Hindlimb muscle (tissue), 1 donor: ENCODE measurements around the gene SFMBT1. TPM values are rescaled to one million over a fixed set of nuclear protein-coding genes. Genes with fewer than 3 reads are reported as not detected.

ENCODE experiments used
- DNase-seq: peaks from one replicate; pipeline ENCODE4 v3.0.0-alpha.2; 2013
- polyA plus RNA-seq: library from polyadenylated mRNA; unstranded; fragments of 120-200 nt; gene quantifications from one replicate; pipeline ENCODE4 v1.2.1, GENCODE V29; 2013; ENCODE audit not compliant: insufficient read length

SFMBT1 gene
- polyA plus RNA-seq, 1 donor: 7.4 TPM

DNA sequence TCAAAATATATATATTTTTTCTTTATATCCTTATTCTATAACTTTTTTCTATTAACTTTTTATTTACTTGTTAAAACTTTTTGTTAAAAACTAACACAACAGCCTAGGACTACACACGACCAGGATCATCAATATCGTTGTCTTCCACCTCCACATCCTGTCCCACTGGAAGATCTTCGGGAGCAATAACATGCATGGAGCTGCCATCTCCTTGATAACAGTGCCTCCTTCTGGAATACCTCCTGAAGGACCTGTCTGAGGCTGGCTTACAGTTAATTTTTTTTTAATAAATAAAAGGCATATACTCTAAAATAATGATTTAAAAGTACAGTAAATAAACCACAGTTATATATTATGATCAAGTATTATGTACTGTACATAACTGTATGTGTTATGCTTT, 58.9 kb downstream of the SFMBT1 start:
- no peak for DNase-seq

DNA sequence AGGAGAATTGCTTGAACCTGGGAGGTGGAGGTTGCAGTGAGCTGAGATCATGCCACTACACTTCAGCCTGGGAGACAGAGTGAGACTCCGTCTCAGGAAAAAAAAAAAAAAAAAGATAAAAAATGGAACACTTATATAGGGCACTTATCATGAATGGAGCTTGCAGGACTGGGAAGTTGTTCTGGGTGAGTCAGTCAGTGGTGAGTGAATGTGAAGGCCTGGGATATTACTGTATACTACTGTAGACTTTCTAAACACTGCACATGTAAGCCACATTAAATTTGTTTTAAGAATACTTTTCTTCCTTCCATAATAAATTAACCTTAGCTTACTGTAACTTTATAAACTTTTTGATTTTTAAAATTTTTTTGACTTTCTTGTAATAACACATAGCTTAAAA, 59.8 kb downstream of the SFMBT1 start:
- no peak for DNase-seq

DNA sequence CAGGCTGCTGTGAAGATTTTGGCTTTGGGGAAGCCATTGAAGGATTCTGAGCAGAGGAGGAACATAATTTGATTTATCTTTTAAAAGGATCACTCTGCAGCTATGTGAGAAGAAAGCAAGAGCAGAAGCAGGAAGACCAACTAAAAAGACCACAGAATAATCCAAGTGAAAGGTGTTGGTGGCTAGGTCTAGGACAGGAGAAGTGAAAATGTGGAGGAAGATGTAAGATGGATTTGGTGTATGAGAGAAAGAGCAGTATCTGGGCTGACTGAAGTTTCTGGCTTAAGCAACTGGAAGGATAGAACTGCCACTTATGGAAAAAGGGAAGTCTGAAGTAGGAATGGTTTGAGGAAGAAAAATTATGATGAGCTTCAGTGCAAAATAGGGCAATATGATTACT, 62.0 kb downstream of the SFMBT1 start:
- no peak for DNase-seq

DNA sequence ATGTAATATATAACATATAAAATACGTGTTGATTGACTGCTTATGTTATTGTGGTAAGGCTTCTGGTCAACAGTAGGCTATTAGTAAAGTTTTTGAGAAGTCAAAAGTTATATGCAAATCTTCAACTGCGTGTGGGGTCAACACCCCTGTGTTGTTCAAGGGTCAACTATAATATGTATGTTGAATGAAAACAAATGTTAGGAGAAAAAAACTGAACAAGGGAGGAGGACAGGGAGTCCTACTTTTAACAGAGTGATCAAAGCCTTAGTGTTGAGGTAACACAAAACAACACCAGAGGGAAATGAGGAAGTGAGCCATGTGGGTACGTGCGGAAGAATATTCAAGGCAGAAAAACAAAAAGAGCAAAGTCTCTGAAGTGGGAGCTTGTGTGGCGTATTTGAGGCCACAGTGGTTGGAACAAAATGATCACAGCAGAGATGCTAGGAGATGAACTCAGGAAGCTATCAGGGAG, 62.5 kb downstream of the SFMBT1 start:
- peak; percentile 10 for DNase-seq

DNA sequence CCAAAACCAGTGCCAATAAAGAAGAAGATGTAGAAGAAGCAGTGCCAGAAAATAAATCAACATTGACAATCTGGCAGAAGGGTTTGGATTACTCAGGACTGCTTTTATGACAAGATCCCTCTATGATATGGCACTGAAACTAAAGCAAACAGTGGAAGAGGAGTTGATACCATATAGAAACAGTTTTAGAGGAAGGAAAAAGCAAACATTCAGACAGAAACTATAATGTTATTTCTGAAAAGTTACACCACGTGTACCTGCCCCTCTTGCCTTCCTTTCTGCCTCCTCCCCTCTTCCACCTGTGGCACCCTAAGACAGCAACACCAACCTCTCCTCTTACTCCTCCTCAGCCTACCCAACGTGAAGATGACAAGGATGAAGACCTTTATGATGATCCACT, 63.0 kb downstream of the SFMBT1 start:
- DNase-seq: no peak

DNA sequence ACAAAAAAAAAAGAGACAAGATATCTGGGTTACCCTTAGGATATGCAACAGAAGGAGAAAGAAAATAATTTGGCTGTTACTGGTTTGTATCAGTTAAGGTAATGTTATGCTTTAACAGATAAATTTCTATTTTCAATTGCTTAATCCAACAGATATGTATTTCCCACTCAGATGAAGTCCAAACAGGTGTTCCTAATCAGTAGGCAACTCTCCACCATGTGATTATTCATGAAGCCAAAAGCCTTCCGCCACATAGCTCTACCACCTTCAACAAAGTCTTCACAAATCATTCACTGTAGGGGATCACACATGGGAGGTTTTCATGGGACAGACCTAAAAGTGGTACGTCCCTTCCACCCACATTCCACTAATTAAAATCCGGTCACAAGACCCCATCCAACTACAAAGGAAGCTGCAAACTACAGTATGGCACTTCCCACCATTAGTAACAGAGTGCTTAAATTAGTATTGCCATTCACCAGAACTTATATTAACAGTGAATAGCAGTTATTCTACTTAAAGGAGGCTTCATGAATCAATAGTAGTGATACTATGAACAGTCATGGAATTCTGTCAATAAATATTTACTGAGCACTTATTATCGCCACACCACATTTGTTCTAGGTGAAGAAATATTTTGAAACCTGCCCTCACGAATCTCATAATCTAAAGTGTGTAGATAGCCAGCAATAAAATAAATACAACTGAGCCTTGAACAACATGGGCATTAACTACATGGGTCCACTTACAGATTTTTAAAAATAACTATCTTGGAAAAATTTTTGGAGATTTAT, 66.5 kb downstream of the SFMBT1 start:
- no peak for DNase-seq

DNA sequence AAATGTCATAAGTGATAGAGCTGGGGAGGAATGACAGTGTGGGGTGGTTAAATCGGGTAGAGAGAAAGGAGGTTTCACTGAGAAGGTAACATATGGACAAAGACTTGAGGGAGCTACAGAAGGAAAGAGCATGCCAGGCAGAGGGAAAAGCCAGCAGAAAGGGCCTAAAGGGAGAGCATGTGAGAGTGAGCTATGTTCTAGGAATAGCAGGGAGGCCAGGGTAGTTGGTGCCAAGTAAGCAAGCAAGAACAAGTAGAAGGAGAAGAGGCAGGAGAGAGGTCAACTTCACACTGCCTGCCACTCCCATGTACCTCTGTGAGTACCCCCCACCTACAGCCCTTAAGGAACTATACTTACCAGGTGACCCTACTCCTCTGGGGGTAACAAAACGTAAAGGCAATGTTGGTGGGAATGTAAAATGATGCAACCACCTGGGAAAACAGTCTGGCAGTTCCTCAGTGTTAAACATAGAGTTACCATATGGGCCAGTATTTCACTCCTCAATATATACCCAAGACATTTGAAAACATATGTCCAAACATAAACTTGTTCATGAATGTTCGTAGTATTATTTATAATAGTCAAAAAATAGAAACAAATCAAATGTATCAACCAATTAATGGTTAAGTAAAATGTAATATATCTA, 67.6 kb downstream of the SFMBT1 start:
- no peak for DNase-seq

DNA sequence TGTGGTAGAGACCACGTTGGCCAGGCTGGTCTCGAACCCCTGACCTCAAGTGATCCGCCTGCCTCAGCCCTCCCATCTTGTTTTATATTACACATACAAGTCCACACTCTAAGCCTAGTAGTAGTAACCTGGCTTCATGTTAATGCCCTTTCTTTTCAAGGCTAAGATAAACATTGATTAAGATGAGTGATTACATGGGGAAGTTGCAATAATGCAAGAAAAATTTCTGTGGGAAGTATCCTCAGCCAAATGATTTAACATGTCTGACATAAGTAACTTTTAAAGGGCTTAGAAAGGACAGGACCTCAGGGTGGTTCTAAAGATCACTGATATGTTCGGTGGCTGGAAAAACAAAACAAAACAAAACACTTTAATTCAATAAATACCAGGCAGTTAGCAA, 72.1 kb downstream of the SFMBT1 start:
- DNase-seq: no peak

DNA sequence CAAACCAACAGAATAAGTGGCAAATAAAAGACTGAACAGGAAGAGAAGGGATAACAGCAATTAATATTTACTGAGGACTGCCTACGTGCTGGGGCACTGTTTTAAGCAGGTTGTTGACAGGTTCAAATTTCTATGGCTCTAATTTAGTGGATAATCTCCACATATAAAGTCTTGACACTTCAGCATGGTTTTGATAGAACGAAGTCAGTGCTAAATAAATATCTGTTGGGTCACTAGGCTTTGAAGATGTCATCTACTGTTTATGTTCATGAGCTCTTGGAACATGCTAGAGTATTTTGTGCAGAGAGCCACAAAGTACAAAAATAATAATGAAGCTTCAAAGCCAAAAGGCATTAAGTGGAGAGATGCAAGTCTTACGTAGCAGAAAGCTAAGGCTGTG, 74.0 kb downstream of the SFMBT1 start:
- no peak for DNase-seq

DNA sequence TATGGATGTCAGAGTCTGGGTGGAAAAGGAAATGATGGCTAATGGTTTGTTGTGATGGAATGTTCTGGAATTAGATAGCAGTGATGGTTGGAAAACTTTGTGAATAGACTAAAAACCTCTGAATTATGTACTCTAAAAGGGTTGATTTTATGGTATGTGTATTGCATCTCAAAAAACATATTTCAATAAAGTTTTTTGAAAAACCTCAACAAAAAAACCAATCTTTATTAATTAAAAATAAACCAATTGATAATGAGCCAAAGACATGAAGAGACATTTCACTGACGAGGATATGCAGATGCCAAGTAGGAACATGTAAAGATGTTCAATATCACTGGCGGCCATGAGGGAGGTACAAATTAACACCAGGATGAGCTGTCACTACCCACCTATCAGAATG, 78.5 kb downstream of the SFMBT1 start:
- no peak for DNase-seq

DNA sequence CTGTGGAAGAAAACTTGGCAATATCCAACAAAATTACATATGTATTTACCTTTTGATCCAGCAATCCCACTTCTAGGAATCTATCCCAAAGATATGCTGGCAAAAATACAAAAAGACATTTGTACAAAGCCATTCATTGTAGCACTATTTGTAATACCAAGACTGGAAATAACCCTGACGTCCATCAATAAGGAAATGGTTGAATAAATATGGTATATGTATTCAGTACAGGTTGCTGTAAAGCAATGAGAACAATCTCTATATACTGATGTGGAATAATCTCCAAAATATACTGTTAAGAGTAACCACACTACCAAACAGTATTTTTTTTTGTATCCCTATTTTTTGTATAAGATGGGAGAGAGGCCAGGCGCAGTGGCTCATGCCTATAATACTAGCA, 83.7 kb downstream of the SFMBT1 start:
- no peak for DNase-seq

DNA sequence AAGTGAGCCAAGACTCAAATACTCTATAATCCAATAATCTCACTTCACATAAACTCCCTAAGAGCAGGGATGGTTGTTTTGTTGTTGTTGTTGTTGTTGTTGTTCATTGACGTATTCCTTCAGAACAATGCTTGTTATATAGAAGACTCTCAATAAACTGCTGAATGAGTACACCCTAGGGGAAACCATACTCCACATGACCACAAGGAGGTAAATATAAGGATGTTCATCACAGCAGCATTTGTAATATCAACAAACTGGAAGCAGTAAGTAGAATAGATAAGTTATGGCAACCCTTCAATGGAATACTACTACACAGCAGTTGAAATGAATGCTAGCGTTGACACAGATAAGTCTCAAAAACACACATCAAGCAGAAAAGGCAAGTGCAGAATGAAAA, 86.1 kb downstream of the SFMBT1 start:
- no peak for DNase-seq

DNA sequence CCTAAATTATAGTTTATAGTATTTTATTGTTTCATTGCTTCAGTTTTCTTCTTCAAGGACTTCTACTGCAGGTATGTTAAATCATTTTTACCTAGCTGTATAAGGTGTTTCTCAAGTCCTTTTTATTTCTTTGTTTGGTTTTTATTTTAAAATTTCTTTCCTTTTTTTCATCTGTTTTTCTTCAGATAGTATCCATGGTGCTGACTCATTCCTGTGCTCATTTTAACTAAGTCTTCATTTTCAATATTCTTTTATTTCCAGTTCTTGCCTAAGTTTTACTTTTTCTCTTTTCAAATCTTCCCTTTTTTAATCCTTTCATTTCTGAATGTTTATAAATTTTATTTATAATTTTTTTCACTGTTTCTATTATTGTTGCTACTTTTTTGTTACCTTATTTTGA, 106.3 kb downstream of the SFMBT1 start:
- DNase-seq: no peak

DNA sequence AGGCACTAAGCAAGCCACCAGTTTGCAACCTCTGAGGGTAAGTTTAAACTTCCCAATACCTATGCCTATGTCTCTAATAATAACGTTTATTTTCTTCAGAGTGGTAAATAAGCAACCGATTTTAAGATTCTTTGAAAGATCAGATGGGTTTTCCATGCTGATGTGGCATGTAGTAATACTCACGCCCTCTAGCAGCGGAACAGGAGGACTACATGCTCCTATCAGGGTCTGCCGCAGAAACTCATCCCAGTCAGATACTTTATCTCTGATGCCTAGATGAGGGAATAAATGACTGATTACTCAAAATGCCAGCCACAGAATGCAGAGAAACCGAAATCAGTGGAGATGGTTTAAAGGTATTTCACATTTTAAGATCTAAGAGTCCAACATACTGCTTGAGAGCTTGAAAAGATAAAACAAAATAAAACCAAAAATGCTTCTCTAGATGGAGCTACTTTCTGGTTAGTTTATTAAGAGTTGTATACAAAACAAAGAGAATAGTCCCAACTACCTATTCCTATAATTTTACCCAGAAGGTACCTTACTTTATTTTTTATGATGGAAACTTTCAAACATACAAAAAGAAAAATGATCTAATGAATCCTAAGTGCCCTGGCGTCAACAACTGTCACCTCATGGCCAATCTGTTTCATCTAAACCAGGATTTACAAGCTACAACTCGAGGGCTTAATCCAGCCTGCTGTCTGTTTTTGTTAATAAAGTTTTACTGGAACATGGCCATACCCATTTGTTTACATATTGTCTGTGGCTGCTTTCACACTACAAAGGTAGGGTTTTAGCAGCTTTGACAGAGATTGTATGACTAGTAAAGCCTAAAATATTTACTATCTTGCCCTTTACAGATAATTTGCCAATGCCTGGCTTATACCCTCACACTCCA, 111.0 kb downstream of the SFMBT1 start:
- DNase-seq: peak; percentile 53

DNA sequence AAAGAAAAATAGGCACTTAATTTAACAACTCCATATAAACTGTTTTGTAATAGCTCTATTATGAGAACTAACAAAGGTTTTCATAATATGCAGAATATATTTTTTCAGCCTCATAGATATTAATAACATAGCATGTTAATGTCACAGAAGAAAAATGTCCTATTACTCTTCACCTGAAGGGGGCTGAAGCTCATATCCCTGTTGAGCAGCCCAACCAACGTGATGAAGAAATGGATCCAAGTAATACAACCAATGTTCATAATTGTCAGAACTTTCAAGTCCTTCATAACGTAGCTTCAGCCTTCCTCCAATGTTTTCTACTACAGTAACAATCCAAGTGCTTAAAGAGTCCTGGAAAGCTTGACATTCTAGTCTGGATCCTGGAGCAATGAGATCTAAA, 114.0 kb downstream of the SFMBT1 start:
- no peak for DNase-seq

DNA sequence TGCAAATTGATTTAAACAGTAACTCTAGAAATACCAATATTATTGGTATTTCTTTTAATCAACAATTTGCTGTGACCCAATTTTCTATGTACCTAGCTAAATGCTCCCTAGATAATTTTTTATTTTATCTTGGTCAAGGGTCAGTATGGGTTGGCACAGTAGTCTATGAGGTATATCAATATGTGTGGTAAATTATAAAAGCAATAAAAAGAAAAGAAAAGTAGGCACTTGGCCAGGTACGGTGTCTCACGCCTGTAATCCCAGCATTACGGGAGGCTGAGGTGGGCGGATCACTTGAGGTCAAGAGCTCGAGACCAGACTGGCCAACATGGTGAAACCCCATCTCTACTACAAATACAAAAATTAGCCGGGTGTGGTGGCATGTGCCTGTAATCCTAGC, 114.5 kb downstream of the SFMBT1 start:
- DNase-seq: no peak

DNA sequence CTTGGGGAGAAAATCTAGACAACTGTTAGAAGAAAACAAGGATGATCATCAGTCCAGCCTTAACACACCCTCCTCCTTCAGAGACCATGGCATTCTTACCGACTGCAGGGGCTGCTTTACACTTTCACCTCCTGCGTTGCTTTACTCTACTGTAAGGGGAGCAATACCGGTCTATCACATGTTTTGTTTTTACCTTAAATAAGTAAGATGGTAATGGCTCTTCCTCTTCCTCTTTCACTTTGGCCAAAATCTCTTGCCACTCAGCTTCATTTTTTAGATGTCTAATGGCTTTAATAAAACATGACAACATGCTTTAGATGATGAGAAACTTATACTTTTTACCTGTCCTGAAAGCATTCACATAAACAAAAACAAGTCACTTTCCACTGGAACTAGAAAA, 115.1 kb downstream of the SFMBT1 start:
- no peak for DNase-seq

DNA sequence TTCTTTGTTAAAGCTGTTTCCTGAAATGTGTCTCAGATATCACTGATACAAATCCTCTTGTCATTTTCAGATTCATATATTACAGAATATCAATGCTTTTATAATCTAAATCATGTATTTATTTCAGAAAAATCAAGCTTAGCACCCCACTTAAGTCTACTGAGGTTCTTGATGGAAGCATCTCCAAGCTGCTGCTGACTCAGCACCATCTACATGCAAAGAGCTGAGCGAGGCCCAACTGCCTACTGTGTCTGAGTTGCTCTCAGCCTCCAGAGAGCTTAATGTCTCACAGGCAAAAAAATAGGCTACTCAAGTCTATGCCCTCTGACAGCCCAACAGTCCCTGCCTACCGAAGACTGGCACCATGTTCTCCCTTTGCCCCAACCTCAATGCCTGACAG, 119.3 kb downstream of the SFMBT1 start:
- no peak for DNase-seq

DNA sequence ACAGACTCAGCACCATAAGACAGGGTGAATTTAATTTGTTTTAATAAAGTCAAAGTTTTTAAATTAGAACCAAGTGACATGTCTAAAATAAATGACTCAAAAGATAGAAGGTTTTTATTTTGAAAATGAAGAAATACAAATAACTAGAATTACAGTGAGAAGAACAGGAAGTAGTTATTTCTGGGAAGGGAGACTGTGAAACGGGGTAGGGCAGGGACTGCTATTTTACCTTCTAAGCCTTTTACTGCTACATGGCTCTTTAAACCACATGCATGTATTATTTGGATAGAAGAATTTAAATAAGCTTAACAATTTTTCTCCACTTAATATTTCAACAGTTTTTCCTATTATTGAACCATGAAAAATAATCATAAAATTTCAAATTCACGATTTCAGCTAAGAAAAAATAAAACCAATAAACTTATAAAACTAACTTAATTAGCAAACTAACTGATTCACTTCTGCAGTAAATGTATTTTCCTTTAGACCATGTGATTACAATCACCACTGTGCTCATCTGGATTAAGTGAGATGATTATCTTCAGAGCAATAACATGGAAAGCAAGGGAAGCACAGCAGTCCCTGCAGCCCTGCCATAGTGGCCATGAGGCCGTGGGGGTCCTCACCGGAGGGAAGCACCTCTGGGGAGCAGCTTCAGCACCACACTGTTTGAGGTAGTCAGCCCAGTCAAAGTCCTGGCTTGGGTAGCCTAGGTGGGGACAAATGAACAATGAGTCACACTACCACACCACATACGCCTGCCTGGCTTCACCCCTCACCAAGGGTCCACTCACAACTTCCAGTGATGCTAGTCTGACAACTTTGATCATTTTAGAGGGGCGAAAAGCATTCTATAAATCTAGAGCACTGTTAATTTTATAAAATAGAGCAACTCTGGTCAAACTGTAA, 120.2 kb downstream of the SFMBT1 start:
- DNase-seq: no peak

DNA sequence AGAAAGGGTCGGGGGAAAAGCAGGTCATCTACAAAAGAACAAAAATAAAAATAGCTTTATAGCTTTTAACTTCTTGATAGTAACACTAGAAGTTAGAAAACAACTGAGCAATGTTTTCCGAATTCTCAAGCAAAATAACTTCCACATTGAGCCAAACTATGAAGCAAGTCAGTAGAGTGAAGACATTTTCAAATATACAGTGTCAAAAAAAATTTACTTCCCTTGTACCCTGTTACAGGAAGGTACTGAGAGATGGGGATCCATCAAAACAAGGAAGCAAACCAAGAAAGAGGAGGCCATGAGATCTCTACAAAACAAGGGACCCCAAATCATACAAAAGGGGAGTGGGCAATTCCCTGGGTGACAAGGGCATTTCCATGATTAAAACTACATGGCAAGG, 121.9 kb downstream of the SFMBT1 start:
- DNase-seq: no peak

DNA sequence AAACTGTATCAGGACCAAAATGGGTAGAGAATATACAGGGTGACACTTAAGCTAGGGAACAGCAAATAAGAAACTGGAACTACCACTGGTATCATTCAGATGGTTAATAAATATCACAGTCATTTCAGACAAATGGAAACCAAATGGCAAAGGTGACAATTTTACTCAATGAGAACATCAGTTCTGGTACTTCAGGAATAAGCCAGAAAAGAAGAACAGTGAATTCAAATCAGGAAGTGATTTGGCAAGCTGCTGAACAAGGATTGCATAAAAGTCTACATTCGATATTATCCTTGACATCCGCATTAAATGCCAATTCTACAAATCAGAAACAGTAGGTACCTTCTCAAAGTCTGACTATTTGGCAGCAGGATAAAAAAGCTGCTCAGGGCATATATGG, 125.0 kb downstream of the SFMBT1 start:
- no peak for DNase-seq

DNA sequence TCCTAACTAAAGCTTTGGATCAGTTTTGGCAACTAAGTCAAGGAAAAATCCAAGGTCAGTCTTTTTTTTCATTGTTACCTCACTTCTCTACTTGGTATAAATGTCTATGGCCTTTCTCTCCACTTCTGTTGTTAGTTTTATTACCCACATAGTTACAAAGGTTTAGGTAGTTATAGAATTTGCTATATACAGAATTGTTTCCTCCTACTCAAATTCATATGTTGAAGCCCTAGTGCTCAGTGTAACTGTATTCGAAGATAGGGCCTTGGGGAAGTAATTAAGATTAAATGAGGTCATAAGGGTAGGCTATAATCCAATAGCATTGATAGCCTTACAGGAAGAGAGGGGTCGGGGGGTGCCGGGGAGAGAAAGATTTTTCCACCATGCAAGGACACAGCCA, 128.8 kb downstream of the SFMBT1 start:
- no peak for DNase-seq
